Measurements from ENCODE around the gene PRRX1.

The PRRX1 gene

GRCh38 chr1:170765712-170766330, 101.9 kb downstream of the PRRX1 start:
- Histone ChIP-seq H3K9ac (ENCODE audit: low read depth, low read length) (no peak overlapping the region), H3K27me3 (ENCODE audit: control insufficient read depth, insufficient read depth, low read length) (no peaks in the 10 kb centered on the region), H3K4me1 (ENCODE audit: control insufficient read depth, insufficient read depth, low read length) (no peaks in the 10 kb centered on the region), H3K36me3 (ENCODE audit: control insufficient read depth, insufficient read depth, low read length) (no peaks in the 10 kb centered on the region), H3K4me3 (ENCODE audit: low read depth, low read length) (no peak overlapping the region), H3K9me3 (ENCODE audit: control insufficient read depth, insufficient read depth, low read length) (no peaks in the 10 kb centered on the region)

GRCh38 chr1:170768929-170769328, 105.0 kb downstream of the PRRX1 start:
- Histone ChIP-seq H3K9ac (ENCODE audit: low read depth, low read length) (no peak overlapping the region), H3K4me3 (ENCODE audit: low read depth, low read length) (no peak overlapping the region), H3K9me3 (ENCODE audit: control insufficient read depth, insufficient read depth, low read length) (no peaks in the 10 kb centered on the region), H3K4me1 (ENCODE audit: control insufficient read depth, insufficient read depth, low read length) (no peaks in the 10 kb centered on the region), H3K36me3 (ENCODE audit: control insufficient read depth, insufficient read depth, low read length) (no peaks in the 10 kb centered on the region), H3K27me3 (ENCODE audit: control insufficient read depth, insufficient read depth, low read length) (no peaks in the 10 kb centered on the region)

- H3K9ac ChIP-seq (ENCODE audit: low read depth, low read length) = no peak overlapping the region
- no peaks in the 10 kb centered on the region for H3K27me3 ChIP-seq (ENCODE audit: control insufficient read depth, insufficient read depth, low read length)
Measured at GRCh38 chr1:170769691-170770090, 105.8 kb downstream of the PRRX1 start.

GRCh38 chr1:170770254-170770653, 106.3 kb downstream of the PRRX1 start:
- no peaks in the 10 kb centered on the region for H3K36me3 ChIP-seq (ENCODE audit: control insufficient read depth, insufficient read depth, low read length)
- no peak overlapping the region for H3K9ac ChIP-seq (ENCODE audit: low read depth, low read length)
- no peaks in the 10 kb centered on the region for H3K4me1 ChIP-seq (ENCODE audit: control insufficient read depth, insufficient read depth, low read length)
- no peak overlapping the region for H3K4me3 ChIP-seq (ENCODE audit: low read depth, low read length)
- H3K9me3 ChIP-seq (ENCODE audit: control insufficient read depth, insufficient read depth, low read length) = no peaks in the 10 kb centered on the region
- H3K27me3 ChIP-seq (ENCODE audit: control insufficient read depth, insufficient read depth, low read length) = no peaks in the 10 kb centered on the region

More at GRCh38 chr1:170769691-170770090, 105.8 kb downstream of the PRRX1 start:
- no peak overlapping the region for H3K4me3 ChIP-seq (ENCODE audit: low read depth, low read length)
- H3K4me1 ChIP-seq (ENCODE audit: control insufficient read depth, insufficient read depth, low read length) = no peaks in the 10 kb centered on the region
- no peaks in the 10 kb centered on the region for H3K9me3 ChIP-seq (ENCODE audit: control insufficient read depth, insufficient read depth, low read length)
- H3K36me3 ChIP-seq (ENCODE audit: control insufficient read depth, insufficient read depth, low read length) = no peaks in the 10 kb centered on the region

- Histone ChIP-seq H3K9ac (ENCODE audit: low read depth, low read length) (no peak overlapping the region), H3K27me3 (ENCODE audit: control insufficient read depth, insufficient read depth, low read length) (no peaks in the 10 kb centered on the region), H3K4me3 (ENCODE audit: low read depth, low read length) (no peak overlapping the region), H3K4me1 (ENCODE audit: control insufficient read depth, insufficient read depth, low read length) (no peaks in the 10 kb centered on the region), H3K9me3 (ENCODE audit: control insufficient read depth, insufficient read depth, low read length) (no peaks in the 10 kb centered on the region), H3K36me3 (ENCODE audit: control insufficient read depth, insufficient read depth, low read length) (no peaks in the 10 kb centered on the region)
Measured at GRCh38 chr1:170776252-170776651, 112.3 kb downstream of the PRRX1 start.

- Histone ChIP-seq H3K27me3 (ENCODE audit: control insufficient read depth, insufficient read depth, low read length) (no peaks in the 10 kb centered on the region), H3K4me1 (ENCODE audit: control insufficient read depth, insufficient read depth, low read length) (no peaks in the 10 kb centered on the region), H3K9ac (ENCODE audit: low read depth, low read length) (no peak overlapping the region), H3K9me3 (ENCODE audit: control insufficient read depth, insufficient read depth, low read length) (no peaks in the 10 kb centered on the region), H3K4me3 (ENCODE audit: low read depth, low read length) (no peak overlapping the region), H3K36me3 (ENCODE audit: control insufficient read depth, insufficient read depth, low read length) (no peaks in the 10 kb centered on the region)
Measured at GRCh38 chr1:170776777-170777176, 112.8 kb downstream of the PRRX1 start.
